BLaER1 (cell line): Measurements from ENCODE around the gene AKAP6.

Experiments
- H3K27ac ChIP-seq: shearing (Covaris generic); formaldehyde crosslinking; 2 replicates; pipeline ENCODE4 v1.8.1; 2022
- H3K27me3 ChIP-seq: shearing (Covaris generic); formaldehyde crosslinking; 2 replicates; pipeline ENCODE4 v1.8.1; 2022
- H3K36me3 ChIP-seq: shearing (Covaris generic); formaldehyde crosslinking; 2 replicates; pipeline ENCODE4 v1.8.1; 2022
- H3K4me1 ChIP-seq: shearing (Covaris generic); formaldehyde crosslinking; 2 replicates; pipeline ENCODE4 v1.8.1; 2022
- H3K4me2 ChIP-seq: shearing (Covaris generic); formaldehyde crosslinking; 2 replicates; pipeline ENCODE4 v1.8.1; 2022
- H3K4me3 ChIP-seq: shearing (Covaris generic); formaldehyde crosslinking; 2 replicates; pipeline ENCODE4 v1.8.1; 2022
- H3K9ac ChIP-seq: shearing (Covaris generic); formaldehyde crosslinking; 2 replicates; pipeline ENCODE4 v1.8.1; 2022
- H3K9me3 ChIP-seq: shearing (Covaris generic); formaldehyde crosslinking; 2 replicates; pipeline ENCODE4 v1.8.1; 2022
- H4K20me1 ChIP-seq: shearing (Covaris generic); formaldehyde crosslinking; 2 replicates; pipeline ENCODE4 v1.8.1; 2022
- Cebpa-rat ChIP-seq: shearing (Covaris generic); IDR thresholded peaks from 2 replicates; pipeline ENCODE4 v1.8.1; 2022

Gene AKAP6

DNA sequence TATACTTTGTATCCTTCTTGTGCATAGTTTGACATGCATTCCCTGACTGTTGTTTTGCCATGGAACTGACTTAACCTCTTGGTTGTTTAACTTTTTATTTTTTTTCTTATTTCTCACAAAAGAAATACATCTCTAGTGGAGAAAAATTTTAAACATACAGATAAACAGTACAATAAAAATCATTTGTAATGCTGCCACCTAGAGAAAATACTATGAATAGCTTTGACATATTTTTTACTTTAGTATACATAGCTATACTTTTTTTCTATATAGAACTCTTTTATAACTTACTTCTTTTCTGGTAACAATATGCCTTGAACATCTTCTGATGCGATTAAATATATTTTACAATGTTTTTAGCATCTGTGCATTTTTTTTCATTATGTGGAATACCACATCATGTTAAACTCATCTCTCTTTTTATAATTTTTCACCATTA, 184.5 kb downstream of the AKAP6 start:
- no peak overlapping the region for H3K9ac ChIP-seq
- H3K27ac ChIP-seq: no peak overlapping the region
- no peaks in the 10 kb centered on the region for H3K27me3 ChIP-seq
- H3K4me1 ChIP-seq: no peaks in the 10 kb centered on the region
- H3K4me2 ChIP-seq: no peak overlapping the region
- no peak for TF ChIP-seq Cebpa-rat
- no peaks in the 10 kb centered on the region for H3K9me3 ChIP-seq
- H3K4me3 ChIP-seq: no peak overlapping the region
- H3K36me3 ChIP-seq: no peaks in the 10 kb centered on the region
- no peaks in the 10 kb centered on the region for H4K20me1 ChIP-seq

DNA sequence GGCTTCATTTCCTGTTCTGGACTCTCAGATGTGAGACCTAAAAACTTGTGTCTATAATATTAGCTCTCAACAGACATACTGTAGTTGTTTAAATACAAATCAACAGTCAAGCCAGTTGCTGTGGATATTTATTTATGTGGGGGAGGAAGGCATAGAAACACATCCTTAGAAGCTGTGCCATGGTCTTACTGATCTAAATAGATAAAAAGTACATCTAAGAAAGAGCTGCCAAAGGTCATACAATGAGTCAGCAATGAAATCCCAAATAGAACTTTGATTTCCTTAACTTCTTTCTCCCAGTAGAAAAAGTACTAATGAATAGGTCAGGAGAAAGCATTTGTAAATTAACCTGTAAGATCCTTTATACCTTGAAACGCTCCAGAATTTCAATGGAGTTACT, 185.1 kb downstream of the AKAP6 start:
- Histone ChIP-seq H4K20me1 (no peaks in the 10 kb centered on the region), H3K9me3 (no peaks in the 10 kb centered on the region), H3K4me1 (no peaks in the 10 kb centered on the region), H3K36me3 (no peaks in the 10 kb centered on the region), H3K4me2 (no peak overlapping the region), H3K27ac (no peak overlapping the region), H3K27me3 (no peaks in the 10 kb centered on the region), H3K4me3 (no peak overlapping the region), H3K9ac (no peak overlapping the region)
- no peak for TF ChIP-seq Cebpa-rat

DNA sequence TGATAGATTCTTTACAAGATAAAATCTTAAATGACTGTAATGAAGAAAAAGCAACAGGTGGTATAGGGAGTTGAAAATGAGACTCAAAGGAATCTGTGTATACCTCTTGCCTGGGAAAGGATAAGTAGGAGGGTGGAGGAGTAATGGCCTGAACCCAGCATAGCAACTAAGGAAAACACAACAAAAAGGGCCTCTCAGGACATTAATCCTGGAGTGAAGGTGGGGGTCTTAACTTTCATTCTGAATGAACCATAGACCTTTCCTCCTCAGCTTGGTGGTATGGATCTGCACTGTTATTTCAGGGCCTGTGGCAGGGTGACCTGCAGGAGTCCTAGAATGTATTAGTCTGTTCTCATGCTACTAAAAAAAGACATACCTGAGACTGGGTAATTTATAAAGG, 185.6 kb downstream of the AKAP6 start:
- Histone ChIP-seq H3K4me3 (no peak overlapping the region), H3K4me2 (no peak overlapping the region), H3K9me3 (no peaks in the 10 kb centered on the region), H3K27ac (no peak overlapping the region), H3K36me3 (no peaks in the 10 kb centered on the region), H4K20me1 (no peaks in the 10 kb centered on the region), H3K9ac (no peak overlapping the region), H3K4me1 (no peaks in the 10 kb centered on the region), H3K27me3 (no peaks in the 10 kb centered on the region)
- no peak for TF ChIP-seq Cebpa-rat

DNA sequence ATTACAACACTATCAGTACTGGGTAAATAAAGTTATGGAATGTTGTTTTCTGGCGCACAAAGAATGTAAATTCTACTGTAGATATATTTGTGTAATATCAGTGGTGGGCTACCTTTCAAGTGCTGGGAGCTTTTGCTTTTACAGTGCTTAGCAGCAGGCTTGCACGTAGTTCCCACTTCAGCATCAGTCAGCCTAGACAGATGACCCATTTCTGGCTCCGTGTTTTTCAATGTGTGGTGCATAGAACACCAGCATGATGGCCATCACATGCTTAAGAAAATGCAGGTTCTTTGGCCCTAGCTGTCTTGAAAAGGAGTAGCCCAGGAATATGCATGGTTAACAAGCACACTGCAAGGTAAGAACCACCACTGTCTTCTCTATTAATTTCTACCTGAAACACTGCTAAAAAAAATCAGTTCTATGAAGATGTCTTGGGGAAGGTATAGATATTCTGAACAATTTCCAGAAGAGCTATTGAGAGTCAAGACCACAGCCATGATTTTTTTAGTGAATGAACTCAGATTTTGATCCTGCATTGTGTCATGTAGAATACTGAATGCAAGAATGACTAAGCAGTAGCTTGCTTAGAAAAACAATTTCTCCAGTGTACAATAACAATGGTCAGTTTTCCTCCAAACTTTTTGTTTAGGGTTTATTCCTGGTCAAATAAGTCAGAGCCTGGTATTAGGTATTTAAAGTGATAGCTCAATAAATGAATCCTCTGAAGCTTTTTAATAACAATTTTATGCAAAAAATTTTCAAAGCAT, 195.7 kb downstream of the AKAP6 start:
- H3K9me3 ChIP-seq: no peaks in the 10 kb centered on the region; the same call in 1 of the 2 replicates
- H3K4me3 ChIP-seq: no peak overlapping the region
- H4K20me1 ChIP-seq: no peaks in the 10 kb centered on the region
- no peaks in the 10 kb centered on the region for H3K36me3 ChIP-seq
- no peaks in the 10 kb centered on the region for H3K27me3 ChIP-seq
- H3K9ac ChIP-seq: no peak overlapping the region
- H3K4me1 ChIP-seq: no peaks in the 10 kb centered on the region
- no peak overlapping the region for H3K27ac ChIP-seq
- TF ChIP-seq Cebpa-rat: no peak
- no peak overlapping the region for H3K4me2 ChIP-seq

DNA sequence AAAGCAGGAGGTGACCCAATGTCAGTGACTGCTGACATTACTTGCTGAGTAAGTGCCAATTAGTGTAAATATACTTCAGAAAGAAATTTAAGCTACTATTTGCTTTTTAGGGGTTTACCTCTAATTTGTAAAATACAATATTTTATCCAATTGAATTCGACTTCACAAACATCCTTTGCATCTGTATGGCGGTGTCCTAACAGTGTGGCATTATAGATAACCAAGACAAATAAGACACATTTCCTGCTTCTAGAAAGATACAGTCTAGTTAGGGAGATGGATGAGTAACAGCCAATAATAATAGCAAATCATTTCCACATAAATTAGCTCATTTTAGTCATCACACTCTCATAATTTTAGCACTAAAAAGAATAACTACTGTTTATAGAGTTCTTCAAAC, 196.5 kb downstream of the AKAP6 start:
- Histone ChIP-seq H3K9ac (no peak overlapping the region), H3K4me3 (no peak overlapping the region), H3K27ac (no peak overlapping the region), H3K9me3 (no peaks in the 10 kb centered on the region; the same call in 1 of the 2 replicates), H3K4me1 (no peaks in the 10 kb centered on the region), H3K36me3 (no peaks in the 10 kb centered on the region), H3K27me3 (no peaks in the 10 kb centered on the region), H3K4me2 (no peak overlapping the region), H4K20me1 (no peaks in the 10 kb centered on the region)
- no peak for TF ChIP-seq Cebpa-rat

DNA sequence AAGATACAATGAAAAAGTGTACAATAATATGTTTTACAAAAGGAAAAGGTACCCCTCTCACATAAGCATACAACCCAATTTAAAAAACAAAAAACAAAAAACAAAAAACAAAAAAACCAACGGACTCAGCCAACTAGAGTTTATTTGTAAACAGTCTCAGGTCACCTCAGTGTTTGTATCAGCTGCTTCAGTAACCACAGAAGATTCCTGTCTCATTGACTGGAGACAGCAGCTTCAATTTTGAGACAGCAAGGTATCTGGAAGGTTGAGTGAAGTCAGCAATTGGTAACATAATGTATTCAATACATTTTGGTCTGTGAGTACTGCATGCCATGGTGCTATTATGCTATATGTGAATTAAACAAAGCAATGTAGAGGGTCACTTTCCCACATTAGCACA, 201.7 kb downstream of the AKAP6 start:
- H3K27ac ChIP-seq: no peak overlapping the region
- no peak for TF ChIP-seq Cebpa-rat
- no peak overlapping the region for H3K4me2 ChIP-seq
- H3K9me3 ChIP-seq: no peaks in the 10 kb centered on the region
- H3K9ac ChIP-seq: no peak overlapping the region
- no peak overlapping the region for H3K4me3 ChIP-seq
- H3K4me1 ChIP-seq: no peaks in the 10 kb centered on the region
- H4K20me1 ChIP-seq: no peaks in the 10 kb centered on the region
- no peaks in the 10 kb centered on the region for H3K36me3 ChIP-seq
- H3K27me3 ChIP-seq: no peaks in the 10 kb centered on the region

DNA sequence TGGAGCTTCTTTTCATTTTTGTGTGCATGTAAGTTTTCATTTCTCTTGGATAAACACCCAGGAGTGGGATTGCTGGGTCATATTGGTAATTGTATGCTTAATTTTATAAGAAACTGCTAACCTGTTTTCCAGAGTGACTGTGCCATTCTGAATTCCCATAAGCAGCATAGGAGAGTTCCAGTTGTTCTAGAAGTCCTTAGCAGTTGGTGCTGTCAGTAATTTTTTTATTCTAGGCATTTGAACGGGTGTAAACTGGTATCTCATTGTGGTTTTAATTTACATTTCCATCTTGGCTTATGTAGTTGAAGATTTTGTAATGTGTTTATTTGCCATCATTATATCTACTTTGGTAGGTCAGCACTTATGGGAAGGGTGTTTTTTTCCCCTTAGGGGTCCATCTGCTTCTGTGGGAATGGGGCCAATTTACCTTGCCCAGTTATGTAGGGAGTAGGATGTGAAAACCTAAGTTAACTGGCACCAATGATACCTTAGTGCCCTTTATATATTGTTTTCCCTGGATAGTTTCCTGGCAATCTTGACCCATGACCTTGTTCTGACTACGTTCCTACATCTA, 202.9 kb downstream of the AKAP6 start:
- Histone ChIP-seq H3K27ac (no peak overlapping the region), H3K27me3 (no peaks in the 10 kb centered on the region), H3K36me3 (no peaks in the 10 kb centered on the region), H3K4me1 (no peaks in the 10 kb centered on the region), H4K20me1 (no peaks in the 10 kb centered on the region), H3K4me3 (no peak overlapping the region), H3K4me2 (no peak overlapping the region), H3K9me3 (no peaks in the 10 kb centered on the region), H3K9ac (no peak overlapping the region)
- no peak for TF ChIP-seq Cebpa-rat

DNA sequence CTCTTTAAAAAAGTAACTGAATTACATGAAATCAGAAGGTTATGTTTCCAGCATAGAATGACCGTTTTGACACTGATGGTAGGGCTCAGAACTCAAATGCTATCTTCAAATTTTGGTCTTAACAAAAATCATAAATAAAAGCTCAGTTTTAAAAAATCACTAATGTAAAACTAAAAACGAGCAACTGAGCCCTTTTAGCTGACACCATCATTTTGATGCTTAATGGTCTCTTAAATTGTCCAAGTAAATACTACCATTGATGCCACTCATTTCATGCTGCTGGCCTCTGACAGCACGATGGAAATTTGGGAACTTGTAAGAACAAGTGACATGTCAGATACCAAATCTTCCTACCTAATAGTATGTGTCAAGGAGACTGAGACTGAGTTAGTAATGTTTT, 205.0 kb downstream of the AKAP6 start:
- H3K4me1 ChIP-seq: no peaks in the 10 kb centered on the region
- no peak overlapping the region for H3K27ac ChIP-seq
- no peak for TF ChIP-seq Cebpa-rat
- H3K27me3 ChIP-seq: no peaks in the 10 kb centered on the region
- H4K20me1 ChIP-seq: no peaks in the 10 kb centered on the region
- H3K4me2 ChIP-seq: no peak overlapping the region
- H3K9me3 ChIP-seq: no peaks in the 10 kb centered on the region
- no peak overlapping the region for H3K9ac ChIP-seq
- H3K36me3 ChIP-seq: no peaks in the 10 kb centered on the region
- no peak overlapping the region for H3K4me3 ChIP-seq

DNA sequence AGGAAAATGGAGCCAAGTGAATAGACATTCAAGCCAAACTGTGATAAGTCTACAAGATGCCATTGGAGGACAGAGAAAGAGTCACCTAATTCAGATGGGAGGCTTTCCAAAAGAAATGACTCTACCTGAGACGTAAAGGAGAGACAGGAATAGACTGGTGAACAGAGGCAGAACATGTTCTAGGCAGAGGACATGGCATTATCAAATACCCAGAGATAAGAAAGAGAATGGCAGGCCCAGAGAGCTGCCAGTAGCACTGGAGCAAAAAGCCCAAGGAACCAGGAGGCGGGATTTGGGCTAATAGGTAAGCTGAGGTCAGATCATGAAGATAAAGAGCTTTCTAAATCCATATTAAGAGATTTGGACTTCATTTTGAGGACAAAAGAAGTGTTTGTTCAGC, 207.1 kb downstream of the AKAP6 start:
- Histone ChIP-seq H3K4me2 (no peak overlapping the region), H3K4me1 (no peaks in the 10 kb centered on the region), H4K20me1 (no peaks in the 10 kb centered on the region), H3K9me3 (no peaks in the 10 kb centered on the region), H3K36me3 (no peaks in the 10 kb centered on the region), H3K4me3 (no peak overlapping the region), H3K27ac (no peak overlapping the region), H3K9ac (no peak overlapping the region), H3K27me3 (no peaks in the 10 kb centered on the region)
- no peak for TF ChIP-seq Cebpa-rat

DNA sequence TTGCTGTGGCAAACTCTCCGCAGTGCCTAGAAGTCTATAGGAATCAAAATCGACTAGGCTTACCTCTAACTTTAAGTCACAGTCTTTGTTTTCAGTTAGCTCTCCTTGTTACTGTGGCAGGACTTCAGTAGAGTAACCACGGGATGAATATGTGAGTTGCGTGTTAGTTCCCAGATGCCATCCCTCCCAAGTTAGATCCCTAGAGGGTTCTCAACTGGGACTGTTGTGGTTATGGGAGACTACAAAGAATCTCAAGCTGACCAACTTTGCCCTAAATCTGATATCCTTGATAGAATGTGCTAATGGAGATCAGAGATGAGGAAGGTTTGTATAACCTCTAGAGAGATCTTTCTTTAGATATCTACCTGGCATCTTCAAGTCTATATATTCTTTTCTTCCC, 208.1 kb downstream of the AKAP6 start:
- Histone ChIP-seq H3K27me3 (no peaks in the 10 kb centered on the region), H3K36me3 (no peaks in the 10 kb centered on the region), H4K20me1 (no peaks in the 10 kb centered on the region), H3K4me3 (no peak overlapping the region), H3K4me1 (no peaks in the 10 kb centered on the region), H3K27ac (no peak overlapping the region), H3K9me3 (no peaks in the 10 kb centered on the region), H3K9ac (no peak overlapping the region), H3K4me2 (no peak overlapping the region)
- no peak for TF ChIP-seq Cebpa-rat

DNA sequence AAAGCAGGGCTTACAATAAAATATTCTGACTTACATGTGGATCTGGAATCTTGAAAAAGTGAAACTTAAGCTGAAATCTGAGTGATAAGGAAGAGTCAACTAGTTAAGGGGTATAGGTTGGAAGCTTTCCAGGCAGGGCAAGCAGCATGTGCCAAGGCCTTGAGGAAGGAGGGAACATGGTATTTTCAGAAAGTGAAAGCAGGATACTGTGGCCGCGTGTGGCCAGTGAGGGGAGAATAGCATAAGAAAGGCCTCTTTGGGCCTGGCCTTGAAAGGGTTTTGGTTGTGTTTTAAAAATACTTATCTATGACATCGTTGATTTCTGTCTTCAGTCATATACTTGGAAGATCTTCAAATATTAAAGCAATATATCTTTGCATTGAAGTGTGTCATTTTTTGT, 213.4 kb downstream of the AKAP6 start:
- Histone ChIP-seq H4K20me1 (no peaks in the 10 kb centered on the region), H3K4me3 (no peak overlapping the region), H3K4me1 (no peaks in the 10 kb centered on the region), H3K9ac (no peak overlapping the region), H3K27me3 (no peaks in the 10 kb centered on the region), H3K27ac (no peak overlapping the region), H3K4me2 (no peak overlapping the region), H3K9me3 (no peaks in the 10 kb centered on the region), H3K36me3 (no peaks in the 10 kb centered on the region)
- TF ChIP-seq Cebpa-rat: no peak
